HL-60 (cell line): ENCODE results near the gene SYTL3.
"Not testable (repeated sequence)": the region's sequence is repeated elsewhere in the genome, so short reads cannot be mapped to it uniquely, and the experiment has no call there.

Source experiments
- DNase-seq, 2 experiments: peaks; one replicate each; pipeline ENCODE4 v3.0.0-alpha.2; 2010 to 2020; ENCODE audit warnings: low read depth in 1 of 2, low spot score in 1 of 2
- H3K27ac ChIP-seq: fragments of 250-450 bp; sonication (Bioruptor Pico); replicated peaks from 2 replicates; pipeline ENCODE4 v1.5.1; 2020; ENCODE audit warnings: mild to moderate bottlenecking, moderate library complexity
- H3K27me3 ChIP-seq: fragments of 250-450 bp; sonication (Bioruptor Pico); 2 replicates; pipeline ENCODE4 v1.5.1; 2021; ENCODE audit warnings: mild to moderate bottlenecking, moderate library complexity; ENCODE audit not compliant: insufficient read depth, poor library complexity, severe bottlenecking
- H3K4me3 ChIP-seq: replicated peaks from 2 replicates; pipeline ENCODE4 v1.5.1; 2011; ENCODE audit warnings: mild to moderate bottlenecking, control low read depth, low read length; ENCODE audit not compliant: insufficient read depth
- CTCF ChIP-seq: IDR thresholded peaks from one replicate; pipeline ENCODE4 v1.5.1; 2011; ENCODE audit warnings: low read length, control low read depth, inconsistent platforms; ENCODE audit not compliant: insufficient read depth
- GABPA ChIP-seq: IDR thresholded peaks from 2 replicates; pipeline ENCODE4 v1.6.1; 2012; ENCODE audit warnings: low read depth
- POLR2AphosphoS5 ChIP-seq: IDR thresholded peaks from 2 replicates; pipeline ENCODE4 v1.6.1; 2012; ENCODE audit warnings: low read depth
- REST ChIP-seq: IDR thresholded peaks from 2 replicates; pipeline ENCODE4 v1.6.1; 2012; ENCODE audit warnings: low read depth; ENCODE audit not compliant: insufficient replicate concordance
- SPI1 ChIP-seq: IDR thresholded peaks from 2 replicates; pipeline ENCODE4 v1.6.1; 2012; ENCODE audit warnings: low read depth, mild to moderate bottlenecking, borderline replicate concordance

The SYTL3 gene

GRCh38 chr6:158611039-158611438 is 38.8 kb upstream of the SYTL3 start:
- no peak for DNase-seq
- no peaks in the 10 kb centered on the region for H3K27me3 ChIP-seq
- no peak overlapping the region for H3K27ac ChIP-seq
- H3K4me3 ChIP-seq, result no peak overlapping the region
- TF ChIP-seq CTCF, result no peak
- TF ChIP-seq REST, result no peak
- no peak for TF ChIP-seq POLR2AphosphoS5

- no peak for TF ChIP-seq GABPA
Observed at GRCh38 chr6:158611541-158612370, 38.1 kb upstream of the SYTL3 start.

GRCh38 chr6:158614606-158615005 is 35.2 kb upstream of the SYTL3 start:
- H3K27ac ChIP-seq, DNase-seq, H3K27me3 ChIP-seq: not testable (repeated sequence)

More at GRCh38 chr6:158611541-158612370, 38.1 kb upstream of the SYTL3 start:
- Histone ChIP-seq H3K27ac (no peak overlapping the region), H3K4me3 (no peak overlapping the region), H3K27me3 (no peaks in the 10 kb centered on the region)
- DNase-seq, result no peak

GRCh38 chr6:158618289-158618688 is 31.6 kb upstream of the SYTL3 start:
- not testable (repeated sequence) for H3K27ac ChIP-seq, DNase-seq, H3K27me3 ChIP-seq, H3K4me3 ChIP-seq

More at GRCh38 chr6:158614606-158615005, 35.2 kb upstream of the SYTL3 start:
- H3K4me3 ChIP-seq, result not testable (repeated sequence)

- Histone ChIP-seq H3K27ac (no peak overlapping the region), H3K27me3 (no peaks in the 10 kb centered on the region), H3K4me3 (no peak overlapping the region)
- TF ChIP-seq SPI1 (no peak), POLR2AphosphoS5 (no peak), GABPA (no peak), CTCF (no peak)
- no peak for DNase-seq
Observed at GRCh38 chr6:158619922-158620801, 29.7 kb upstream of the SYTL3 start.
